Activated CD8-positive, alpha-beta memory T cell treated with anti-CD3 and anti-CD28 coated beads for 24 hours (primary cell): ENCODE measurements around the gene SPTBN2.

Experiments
- DNase-seq: peaks from one replicate; pipeline ENCODE4 v3.0.0-alpha.2; 2020

Gene SPTBN2

GRCh38 chr11:66723693-66724092 is 5.3 kb downstream of the SPTBN2 start:
- DNase-seq: no peak

DNA sequence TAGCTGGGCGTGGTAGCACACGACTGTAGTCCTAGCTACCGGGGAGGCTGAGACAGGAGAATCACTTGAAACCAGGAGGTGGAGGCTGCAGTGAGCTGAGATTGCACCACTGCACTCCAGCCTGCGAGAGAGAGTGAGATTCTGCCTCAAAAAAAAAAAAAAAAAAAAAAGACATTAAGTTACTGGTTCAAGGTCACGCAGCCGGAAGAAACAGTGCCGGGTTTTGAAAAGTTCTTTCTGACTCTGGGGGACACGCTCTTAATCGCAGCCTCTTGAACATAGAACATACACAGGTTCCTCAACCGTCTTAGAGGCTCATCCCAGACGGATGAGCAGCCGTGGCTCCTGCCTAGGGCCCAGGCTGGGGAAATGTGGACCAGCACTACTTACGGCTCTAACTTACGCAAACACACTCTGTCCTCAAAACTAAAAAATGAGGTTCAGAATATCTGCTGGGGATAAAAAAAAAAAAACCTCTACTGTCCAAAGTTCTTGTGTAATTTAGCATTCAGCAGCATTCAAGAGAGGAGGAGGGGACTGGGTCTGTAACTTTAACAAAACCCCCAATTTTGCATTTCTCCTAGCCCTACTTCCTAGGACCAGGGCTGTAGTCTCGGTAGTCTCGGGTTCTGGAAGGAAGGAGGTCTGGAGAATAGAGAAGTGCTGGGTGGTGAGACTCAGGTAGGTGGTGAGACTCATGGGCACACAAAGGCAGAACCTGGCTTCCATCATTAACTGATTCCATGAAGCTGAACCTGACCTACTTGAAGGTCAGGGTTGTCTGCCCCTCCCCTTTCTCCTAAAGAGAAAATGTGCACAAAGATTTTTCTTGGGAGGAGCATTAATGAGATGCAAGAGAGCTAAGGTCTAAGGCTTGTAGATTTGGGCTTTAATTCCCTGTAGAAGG is 6.0 kb downstream of the SPTBN2 start:
- DNase-seq: no peak

DNA sequence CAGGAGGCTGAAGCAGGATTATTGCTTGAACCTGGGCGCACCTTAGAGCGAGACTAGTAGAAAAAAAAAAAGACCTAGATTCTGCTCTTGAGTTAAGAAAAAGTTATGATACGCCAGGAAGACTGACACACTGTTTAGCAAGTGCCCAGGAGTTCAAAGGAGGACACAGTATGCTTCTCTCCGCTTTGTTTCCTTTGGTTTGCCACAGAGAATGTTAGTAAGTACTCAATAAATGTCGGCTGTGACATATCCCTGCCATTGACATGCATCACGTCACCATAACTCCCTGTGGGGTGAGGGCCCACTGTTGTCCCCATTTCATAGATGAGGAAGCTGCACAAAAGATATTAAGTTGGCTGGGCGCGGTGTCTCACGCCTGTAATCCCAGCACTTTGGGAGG is 7.1 kb downstream of the SPTBN2 start:
- no peak for DNase-seq

DNA sequence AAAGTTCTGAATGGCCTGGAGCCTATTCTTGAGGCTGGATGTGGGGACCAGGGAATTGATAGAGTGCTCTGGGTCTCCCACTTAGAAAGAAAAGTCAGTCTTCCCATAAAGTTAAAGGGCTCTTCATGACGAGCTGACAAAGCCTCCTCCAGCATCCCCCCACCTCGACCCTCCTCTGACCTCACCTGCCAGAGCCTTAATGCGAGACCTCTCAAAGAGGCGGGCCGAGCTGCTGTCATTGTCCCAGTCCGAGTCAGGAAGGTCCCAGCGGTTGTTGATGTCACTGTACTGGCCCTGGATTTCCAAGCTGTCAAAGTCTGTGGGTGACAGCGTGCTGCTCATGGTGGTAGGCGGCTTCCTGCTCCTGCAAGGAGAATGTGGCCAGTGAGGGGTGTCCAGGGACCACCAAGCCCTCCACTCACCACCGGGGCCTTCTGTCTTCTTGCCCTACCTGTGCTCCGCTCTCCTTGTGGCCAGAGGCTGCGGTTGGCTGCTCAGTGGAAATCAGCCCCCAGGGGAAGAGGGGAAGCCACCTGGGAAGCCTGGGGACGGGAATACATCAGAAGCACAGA is 8.0 kb downstream of the SPTBN2 start:
- no peak for DNase-seq

- no peak for DNase-seq
Observed at GRCh38 chr11:66720223-66720898, 8.7 kb downstream of the SPTBN2 start.

GRCh38 chr11:66719111-66719872 is 9.7 kb downstream of the SPTBN2 start:
- DNase-seq: no peak

DNA sequence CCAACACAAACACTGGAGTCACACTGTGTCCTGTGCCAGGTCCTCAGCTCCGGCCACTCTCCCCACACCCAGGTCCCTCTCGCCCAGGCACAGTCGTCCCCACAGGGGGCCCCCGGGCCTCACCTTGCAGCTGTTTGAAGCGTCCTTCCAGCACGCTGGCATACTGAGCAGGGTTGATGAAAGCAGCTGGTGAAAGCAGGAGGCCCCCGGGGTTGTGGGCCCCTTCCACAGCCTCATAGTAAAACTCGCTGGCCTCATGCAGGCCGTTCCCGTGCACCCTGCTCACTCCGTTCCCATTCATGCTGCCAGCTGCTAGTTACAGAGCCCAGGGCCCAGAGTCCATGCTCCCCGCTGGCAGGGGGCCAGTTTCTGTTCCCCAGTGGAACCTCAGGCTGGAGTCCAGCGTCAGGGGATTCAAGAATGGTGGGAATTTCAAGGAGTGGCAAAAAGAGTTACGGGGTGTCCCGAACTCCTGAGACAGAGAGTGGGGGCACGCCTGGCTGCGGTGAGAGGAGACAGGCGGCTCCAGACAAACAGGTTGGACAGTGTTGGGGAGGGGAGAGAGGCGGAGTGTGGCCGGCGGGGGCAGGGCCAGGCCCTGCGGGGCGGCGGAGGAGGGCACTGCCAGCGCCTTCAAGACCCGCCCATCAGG is 10.6 kb downstream of the SPTBN2 start:
- no peak for DNase-seq

GRCh38 chr11:66717925-66718319 is 11.1 kb downstream of the SPTBN2 start:
- no peak for DNase-seq

GRCh38 chr11:66716996-66717395 is 12.0 kb downstream of the SPTBN2 start:
- no peak for DNase-seq

DNA sequence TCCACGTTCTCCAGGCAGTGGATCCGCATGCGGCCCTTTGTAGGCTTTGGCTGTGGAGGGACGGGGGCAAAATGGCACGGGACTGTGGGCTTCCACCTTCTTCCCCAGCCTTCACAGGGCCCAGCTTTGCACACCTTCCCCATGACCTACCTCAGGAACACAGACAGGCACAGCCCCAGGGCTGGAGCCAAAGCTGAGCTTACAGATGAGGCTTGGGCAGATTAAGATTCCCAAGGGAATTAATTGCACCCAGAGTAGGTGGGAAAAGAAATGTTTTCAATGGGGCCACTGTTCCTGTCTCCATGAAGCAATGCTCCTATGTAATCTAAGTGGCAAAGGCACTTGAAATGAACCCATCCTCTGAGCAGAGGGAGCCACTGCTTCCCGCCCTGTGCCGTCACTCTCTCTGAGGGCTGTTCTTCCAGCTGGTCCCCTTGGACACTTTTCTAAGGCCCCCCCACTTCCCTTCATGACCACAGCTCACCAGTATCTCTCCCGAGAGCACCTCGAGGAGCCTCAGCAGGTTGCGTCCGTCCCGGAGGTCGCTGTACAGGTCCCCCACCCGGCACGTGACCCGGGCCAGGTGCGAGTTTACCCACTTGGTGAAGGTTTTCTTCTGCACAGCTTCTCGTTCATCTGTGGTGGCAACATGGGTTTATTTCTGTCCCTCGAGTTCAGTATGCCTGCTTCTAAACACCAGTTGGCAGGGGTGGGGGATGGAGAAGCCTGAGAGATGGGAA is 13.5 kb downstream of the SPTBN2 start:
- DNase-seq: no peak

DNA sequence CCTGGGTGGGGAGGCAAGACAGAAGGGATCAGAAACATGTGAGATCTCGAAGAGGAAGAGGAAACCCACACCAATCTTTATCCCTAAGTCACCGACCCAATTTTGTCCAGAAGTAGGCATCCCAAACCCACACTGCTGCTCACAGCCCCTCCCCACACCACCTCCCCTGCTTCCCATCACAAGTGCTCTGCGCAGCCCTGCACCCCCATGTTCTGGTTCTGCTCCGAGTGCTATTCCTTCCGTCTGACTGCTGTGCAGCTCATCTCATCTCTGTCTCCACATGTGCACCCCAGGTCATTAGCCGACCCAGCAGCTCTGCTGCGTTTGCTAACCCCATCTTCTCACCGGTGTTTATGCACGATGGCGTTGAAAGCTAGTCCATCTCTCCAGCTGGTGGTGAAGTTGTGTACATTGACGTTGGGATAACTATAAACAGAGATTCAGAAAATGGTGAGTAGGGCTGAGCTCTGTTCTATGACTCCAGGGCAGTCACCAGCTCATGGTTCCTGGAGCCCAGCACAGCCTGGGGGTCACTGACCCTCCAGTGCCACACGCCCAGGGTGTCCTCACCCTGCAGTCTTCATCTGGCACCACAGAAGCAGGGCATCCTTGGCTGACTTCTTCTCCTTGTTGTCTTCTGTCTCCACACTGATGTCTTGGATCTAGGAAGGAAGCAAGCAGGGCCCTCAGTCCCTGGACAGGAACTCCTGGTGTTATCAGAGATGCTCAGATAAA is 15.1 kb downstream of the SPTBN2 start:
- no peak for DNase-seq

- DNase-seq: no peak
Observed at GRCh38 chr11:66710384-66710930, 18.6 kb downstream of the SPTBN2 start.

- no peak for DNase-seq
Observed at GRCh38 chr11:66708701-66709100, 20.3 kb downstream of the SPTBN2 start.

GRCh38 chr11:66708094-66708493 is 20.9 kb downstream of the SPTBN2 start:
- DNase-seq: no peak

GRCh38 chr11:66707486-66707885 is 21.5 kb downstream of the SPTBN2 start:
- DNase-seq: no peak

- DNase-seq: no peak
Observed at GRCh38 chr11:66706989-66707388, 22.0 kb downstream of the SPTBN2 start.

- DNase-seq: no peak
Observed at GRCh38 chr11:66705587-66706335, 23.3 kb downstream of the SPTBN2 start.

DNA sequence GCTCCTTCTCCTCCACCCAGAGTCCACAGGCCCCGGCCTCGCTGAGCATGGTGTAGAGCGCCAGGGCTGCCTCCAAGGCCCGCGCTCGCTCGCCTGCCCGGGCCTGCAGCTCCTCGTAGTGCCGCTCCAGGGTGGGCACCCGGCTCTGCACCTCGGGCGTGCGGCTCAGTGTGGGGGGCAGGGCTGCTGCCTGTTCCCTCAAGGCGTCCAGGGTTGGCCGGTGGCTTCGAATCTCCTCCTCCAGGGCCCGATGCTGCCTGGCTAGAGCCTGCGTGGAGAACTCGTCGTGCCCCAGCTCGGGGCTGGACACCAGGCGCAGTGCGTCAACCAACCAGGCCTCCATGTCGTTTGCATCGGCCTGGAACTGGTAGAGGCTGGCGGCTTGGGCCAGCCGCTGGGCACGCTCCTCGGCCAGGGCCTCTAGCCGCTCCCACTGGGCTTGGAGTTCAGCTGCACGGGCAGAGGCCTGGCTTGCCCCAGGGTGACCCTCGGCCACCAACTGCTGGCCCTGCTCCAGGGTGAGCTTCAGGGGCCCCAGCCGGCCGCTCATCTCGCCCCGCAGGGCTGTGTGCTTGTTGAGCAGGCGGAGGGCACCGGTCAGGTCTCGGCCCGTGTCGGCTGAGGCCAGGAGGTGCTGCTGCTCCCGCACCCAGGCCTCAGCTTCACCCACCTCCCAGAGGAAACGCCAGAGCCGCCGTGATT is 24.2 kb downstream of the SPTBN2 start:
- DNase-seq: no peak
